ENCODE results near the gene UBE2E2.
"Not testable (repeated sequence)": the region's sequence is repeated elsewhere in the genome, so short reads cannot be mapped to it uniquely, and the experiment has no call there.

Gene UBE2E2

DNA sequence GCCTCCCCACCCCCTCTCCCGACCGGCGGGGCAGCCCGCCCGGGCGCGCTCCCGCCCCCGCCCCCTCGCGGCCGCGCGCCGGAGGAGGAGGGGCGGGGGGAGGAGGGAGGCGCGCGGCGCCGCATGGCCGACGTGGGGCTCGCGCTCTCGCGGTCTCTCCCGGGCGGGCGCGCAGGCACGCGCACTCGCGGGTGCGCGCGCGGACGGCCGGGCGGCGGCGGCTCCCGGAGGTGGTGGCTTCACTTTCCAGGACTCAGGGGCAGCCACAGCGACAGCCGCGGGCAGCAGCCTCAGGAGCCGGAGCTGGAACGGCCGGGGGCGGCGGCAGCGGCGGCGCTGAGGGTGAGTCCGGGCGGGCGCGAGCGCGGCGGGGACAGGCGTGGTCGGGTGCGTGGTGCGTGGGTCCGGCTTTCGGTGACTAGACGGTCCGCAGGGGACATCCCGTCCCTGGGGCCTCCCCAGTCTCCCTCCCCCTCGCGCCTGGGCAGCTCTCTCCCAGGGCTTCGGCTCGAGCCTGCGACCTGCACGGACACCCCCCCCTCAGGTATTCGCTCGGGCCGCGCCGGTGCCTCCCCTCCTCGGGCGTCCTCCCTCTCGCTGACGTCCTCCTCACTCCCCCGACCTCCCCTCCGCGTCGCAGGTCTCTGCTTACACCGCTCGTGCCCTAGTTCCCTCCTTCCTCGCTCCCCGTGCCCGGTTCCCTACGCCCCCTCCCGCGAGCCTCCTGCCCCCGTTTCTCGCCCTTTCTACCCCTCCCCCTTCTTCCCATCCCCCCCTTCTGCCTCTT is at the start of gene UBE2E2:
TSS of gene UBE2E2 (plus strand) at position 407 of the 787 bp plus-strand sequence.
- DNase-seq, result peak; percentile 27 to 46

DNA sequence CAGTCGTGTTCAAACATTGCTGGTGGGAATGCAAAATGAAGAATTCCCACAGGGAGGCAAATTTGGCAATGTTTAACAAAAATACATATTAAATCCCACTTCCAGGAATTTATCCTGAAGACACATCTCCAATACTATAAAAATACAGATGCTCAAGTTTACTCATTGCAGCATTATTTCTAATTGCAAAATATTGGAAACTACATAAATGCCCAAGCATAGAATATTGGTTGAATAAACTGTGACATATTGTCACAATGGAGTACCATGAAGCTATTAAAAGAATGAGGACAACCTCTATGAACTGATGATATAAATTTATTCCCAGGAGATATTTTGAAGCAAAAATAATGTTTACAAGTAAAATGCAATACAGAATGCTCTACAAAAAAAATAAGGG is 49.7 kb upstream of the UBE2E2 start:
- no peak for DNase-seq

DNA sequence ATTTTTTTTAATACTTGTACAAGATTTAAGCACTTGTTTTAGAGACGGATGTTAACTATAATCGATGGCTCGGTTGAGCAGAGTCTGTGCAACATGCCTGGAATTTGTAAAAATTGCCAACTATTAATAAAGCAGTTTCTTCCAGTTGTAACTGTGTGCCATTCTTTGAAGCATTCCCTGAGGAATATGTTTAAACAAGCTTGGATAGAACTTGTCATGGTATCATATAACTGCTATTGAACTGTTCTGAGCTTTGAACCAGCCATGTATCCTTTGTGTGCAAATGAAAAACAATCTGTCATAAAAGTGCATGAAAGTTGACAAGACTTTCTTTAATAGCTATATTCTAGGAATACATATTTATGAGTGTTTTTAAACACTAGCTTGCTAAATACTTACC is 45.8 kb upstream of the UBE2E2 start:
- no peak for DNase-seq

DNA sequence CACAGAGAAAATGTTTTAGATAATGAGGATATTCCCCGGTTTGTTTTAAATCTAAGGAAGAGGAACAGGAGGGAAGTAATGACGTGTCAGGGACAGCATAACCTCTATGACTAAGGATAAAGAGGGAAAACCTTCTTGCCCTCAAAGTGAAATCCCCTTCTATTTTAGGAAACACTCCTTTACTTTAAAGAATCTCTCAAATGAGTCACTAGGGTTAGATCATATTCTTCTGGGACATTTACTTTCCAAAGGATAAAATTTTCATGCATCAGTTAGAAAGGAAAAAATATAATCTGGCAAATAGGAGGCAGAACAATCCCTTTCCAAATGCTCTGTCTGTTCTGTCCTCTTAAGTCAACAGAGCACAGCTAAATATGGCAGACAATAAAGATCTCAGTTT is 43.2 kb upstream of the UBE2E2 start:
- DNase-seq, result no peak

DNA sequence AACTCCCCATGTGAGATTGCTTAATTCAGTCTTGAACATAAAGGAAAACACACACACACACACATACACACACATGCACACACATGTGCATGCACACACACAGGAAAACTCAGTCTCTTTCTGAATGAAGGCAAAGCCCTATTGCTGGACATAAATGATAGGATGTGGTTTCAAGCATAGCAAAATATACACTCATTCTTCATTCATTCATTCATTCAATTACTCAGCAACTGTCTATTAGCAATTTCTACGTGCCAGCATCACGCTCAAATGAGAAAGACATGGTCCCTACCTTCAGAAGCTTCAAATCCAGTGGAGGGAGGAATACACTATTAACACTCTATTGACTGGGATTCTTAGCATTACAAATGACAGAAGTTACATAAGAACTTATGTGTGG is 41.8 kb upstream of the UBE2E2 start:
- no peak for DNase-seq

DNA sequence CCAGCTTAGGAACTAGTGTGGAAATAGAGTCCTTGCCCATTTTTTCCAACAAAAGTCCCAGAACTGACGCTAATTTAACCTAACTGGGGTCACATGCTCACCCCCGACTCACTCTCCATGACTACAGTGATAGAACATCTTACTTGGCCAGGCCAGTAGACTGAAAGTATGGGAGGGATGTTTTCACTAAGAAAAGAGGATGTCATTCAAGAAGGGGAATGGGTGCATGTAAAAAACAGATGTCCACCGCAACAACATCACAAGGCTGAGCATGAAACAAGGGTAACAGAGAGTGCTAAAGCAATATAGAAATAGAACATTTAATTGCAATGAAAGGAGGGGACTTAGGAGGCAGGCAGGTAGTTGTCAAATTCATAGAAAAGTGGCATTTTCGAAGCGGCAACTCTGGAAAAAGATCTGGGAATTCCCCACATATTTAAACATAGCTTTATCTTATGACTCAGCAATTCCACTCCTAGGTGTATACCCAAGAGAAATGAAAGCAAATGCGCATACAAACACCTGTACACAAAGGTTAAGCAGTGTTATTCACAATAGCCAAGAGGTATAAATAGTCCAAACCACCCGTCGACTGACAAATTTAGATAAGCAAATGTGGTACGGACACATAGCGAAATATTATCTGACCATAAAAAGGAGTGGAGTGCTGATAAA is 41.1 kb upstream of the UBE2E2 start:
- DNase-seq, result no peak

DNA sequence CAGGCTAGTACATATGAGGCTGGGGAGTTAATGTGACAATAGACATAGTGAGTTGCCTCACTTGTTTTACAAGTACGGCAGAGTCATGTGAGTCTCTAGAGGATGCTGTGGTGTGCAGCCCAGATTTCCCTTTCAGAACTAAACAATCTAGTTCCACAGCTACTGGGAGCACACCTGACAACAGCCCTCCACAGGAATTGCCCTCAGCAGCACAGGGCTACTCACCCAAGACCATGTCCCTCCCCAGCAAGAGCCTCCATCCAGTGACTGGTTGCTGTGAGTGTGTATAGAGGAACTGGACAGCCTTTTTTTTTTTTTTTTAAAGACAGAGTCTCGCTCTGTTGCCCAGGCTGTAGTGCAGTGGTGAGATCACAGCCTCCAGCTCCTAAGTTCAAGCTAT is 40.2 kb upstream of the UBE2E2 start:
- no peak for DNase-seq

DNA sequence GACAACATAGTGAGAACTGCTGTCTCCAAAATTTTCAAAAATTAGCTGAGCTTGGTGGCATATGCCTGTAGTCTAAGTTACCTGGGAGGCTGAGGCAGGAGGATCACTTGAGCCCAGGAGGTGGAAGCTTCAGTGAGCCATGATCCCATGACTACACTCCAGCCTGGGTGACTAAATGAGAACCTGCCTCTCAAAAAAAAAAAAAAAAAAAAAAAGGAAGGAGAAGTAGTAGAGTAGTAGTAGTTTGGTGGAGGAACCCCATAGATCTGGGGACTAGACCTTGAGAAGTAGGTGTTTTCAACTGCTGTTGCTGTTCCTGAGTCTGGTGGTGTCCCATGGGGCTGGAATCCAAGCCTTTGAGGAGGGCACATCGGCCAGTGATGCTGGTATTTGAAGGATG is 38.4 kb upstream of the UBE2E2 start:
- no peak for DNase-seq

DNA sequence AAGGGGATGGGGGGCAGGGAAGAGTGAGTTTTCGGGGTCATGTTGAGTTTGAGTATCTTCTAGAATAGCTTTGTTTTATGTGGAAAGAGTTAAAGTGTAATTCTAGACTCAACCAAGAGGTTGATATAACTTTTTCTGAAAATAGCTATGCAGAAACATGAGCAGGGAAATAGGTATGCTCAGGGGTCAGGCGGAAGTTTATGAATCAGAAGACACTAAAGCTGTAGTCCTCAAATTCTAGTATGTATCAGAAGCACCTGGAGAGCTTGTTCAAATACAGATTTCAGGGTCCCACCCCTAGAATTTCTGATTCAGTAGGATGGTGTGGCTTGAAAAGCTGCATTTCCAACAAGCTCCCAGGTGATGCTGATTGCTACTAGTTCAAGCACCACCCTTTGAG is 37.6 kb upstream of the UBE2E2 start:
- no peak for DNase-seq

DNA sequence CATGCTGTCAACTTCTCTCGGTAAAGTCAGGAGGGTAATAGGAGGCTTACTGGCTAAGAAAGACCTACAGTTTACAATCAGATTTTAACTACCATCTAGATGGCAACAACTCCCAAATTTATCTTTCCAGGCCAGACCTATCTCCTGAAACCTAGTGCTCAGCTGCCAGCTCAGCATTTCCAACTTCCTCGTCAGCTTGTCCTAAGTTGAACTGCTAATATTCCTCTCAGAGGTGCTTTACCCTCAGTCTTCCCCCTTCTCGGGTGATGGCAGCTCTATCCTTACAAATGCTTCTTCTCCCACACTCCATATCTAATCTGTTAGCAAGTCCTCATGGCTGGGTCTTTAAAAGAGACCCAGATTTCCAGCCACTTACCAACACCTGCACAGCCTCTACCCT is 36.9 kb upstream of the UBE2E2 start:
- DNase-seq, result no peak

DNA sequence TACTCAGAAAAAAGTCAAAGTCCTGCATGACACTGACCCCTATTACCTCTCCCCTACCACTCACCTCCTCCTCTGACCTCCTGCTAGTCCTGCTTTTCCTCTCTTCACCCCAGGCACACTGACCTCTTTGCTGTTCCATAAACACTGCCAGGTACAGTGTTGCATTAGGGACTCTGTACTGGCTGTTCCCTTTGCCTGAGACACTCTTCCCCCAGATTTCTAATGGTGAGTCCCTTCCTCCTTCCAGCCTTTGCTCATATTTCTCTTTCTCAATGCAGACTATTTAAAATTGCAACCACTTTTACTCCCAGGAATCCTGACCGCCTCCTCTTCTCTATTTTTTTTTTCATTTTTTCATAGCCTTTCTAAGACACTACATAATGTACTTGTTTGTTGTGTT is 36.3 kb upstream of the UBE2E2 start:
- no peak for DNase-seq

DNA sequence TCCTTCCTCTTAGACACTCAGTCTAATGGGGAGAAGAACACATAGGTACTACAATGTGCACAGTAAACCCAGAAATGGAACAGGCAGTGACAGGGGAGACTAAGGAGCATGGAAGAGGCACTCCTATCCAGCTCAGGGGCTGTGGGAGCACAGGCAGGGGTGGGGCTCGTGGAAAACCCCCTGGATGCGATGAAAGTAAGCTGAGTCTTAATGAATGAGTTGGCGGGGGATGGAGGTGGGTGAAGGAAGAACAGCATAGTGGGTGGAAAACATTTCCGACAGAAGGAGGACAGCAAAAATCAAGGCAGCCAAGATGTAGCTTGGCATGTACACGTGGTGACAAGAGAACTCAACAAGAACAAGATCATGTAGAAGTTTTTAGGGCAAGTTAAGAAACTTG is 33.6 kb upstream of the UBE2E2 start:
- no peak for DNase-seq

DNA sequence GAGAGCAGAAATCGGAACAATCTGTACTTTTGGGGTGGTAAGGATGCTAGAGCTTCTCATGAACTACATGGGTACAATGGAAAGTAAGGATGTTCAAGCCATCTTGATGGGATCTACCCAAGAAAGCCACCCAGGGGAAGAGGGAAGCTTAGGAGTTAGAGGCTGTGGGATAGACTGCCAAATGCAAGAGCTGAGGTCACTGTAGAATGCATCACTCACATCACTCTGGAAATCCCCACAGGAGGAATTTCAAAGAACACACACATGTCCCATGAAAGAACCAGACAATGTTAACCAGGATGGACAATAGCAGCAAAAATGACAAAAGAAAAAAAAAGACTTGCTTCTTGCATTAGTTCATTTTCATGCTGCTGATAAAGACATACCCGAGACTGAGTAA is 32.8 kb upstream of the UBE2E2 start:
- no peak for DNase-seq

DNA sequence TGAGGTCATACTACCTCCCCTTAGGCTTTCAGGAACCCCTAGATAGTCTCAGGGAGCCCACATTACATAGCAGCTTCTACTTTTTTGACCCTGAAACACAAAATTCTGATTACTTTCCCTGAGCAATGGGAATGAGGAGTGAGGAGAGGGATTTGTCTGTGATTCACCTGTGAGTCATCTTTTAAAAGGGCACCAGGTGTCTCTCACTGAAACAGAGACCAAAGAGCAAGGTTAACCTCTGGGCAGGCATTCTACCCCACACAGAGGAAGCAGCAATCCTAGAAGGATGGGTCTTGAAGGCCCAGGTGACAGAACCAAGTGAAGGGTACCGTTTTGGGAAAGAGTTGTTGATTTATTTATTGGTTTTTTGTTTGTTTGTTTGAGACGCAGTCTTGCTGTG is 31.1 kb upstream of the UBE2E2 start:
- no peak for DNase-seq

DNA sequence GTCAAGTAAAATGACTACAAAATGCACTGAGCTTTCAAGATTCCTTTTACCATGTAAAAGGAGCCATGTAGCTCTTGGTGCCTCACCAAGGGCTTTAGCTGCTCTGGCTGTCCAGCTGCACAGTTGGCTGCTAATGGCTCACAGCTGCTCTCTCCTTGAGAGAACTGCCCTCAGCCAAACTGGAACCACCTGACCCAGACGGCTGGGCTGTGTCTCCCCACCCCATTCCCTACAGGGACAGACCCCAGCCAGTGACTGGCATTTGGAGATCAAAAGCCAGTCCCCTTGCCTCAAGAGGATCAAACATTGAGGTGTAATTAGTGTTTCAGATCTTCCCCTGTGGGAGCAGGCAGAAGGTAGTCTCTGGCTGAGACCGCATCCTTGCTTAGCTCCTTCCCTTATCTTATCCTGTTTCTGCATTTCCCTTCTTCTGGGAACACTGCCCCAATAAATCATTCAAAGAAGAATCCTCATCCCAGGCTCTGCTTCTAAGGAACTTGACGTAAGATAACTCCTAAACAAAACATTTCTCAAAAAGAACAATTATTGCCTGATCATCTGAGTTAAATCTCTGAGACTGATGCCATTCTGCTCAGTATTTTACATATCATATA is 28.6 kb upstream of the UBE2E2 start:
- no peak for DNase-seq

DNA sequence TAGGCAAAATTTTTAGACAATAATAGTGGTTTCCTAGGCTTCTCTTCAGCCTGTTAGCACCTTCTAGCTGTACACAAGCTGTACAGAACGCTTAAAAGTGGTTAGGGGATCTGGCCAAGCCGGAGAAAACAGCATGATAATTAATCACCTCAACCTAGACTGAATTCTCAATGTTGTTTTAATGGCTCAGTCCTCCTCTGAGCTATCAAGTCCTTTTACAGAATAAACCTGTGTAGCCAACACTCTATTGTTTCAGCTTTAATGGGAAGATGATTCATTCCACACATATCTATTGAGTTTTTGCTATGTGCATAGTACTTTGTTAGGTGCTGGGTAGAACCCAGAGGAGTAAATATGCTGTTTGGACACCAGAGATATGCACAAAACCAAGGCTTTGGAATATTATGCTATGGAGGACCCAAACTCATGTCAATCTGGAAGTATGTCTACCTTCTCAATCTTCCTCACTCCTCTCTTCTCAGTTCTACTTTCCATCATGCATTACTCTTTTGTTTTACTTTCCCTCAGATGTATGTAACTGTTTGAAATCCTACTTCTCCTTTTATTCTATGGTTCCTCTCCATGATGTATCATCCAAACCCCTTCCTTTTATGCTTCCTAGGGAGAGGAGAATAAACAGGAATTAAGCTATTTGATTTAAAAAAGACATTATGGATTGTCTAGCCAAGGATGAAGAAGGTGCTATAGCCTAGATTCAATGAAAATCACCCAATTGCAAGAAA is 27.6 kb upstream of the UBE2E2 start:
- no peak for DNase-seq

DNA sequence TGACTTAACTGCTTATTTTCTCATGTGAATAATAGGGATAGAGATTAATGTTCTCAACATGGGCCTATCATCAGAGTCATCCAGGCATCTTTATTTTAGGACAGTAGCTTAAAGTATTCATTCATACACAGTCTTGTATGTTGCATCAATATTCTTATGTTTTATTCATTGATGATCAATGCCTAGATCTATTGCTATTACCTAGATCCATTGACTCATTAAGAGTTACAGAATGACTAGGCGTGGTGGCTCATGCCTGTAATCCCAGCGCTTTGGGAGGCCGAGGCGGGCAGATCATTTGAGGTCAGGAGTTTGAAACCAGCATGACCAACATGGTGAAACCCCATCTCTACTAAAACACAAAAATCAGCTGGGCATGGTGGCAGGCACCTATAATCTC is 26.3 kb upstream of the UBE2E2 start:
- not testable (repeated sequence) for DNase-seq

DNA sequence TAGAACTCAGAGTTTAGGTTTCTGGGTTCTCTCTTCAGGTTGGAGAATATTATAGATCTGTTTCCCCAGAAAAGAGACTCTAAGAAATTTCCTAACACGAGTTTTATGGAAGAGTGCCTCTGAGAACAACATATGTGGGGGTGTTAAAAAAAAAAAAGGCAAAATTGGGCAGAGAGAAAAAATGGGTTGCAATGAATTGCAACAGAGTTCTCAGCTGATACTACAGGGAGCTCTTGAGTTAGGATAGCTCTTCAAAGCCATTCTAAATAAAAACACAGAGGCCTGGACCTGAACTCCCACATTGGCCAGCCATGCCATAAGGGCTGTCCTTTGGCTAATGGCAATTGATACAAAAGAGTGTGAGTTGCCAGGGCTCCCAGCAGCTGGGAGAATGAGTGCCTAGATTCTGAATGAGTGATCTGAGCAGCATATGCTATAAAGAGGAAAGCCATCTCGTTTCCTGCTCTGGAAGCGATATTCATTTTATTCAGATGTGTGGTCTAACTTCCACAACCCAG is 20.1 kb upstream of the UBE2E2 start:
- no peak for DNase-seq

DNA sequence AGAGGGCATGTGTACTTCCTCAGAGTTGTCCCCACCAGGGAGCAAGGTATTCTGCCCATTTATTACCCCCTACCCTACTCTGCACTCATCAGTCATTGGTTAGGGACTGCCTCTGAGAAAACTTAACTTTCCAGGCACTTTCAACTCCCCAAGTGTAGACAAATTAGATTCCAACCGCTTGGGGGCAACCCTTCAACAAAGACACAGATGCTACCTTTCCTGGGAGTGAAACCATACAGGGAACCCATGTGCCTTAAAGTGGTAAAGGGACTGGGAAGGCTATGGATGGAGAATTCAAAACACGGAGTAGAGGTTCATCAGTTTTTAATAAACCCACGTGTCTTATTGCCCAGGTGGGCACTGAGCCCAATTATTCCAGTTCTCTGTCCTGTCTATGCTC is 19.4 kb upstream of the UBE2E2 start:
- no peak for DNase-seq

DNA sequence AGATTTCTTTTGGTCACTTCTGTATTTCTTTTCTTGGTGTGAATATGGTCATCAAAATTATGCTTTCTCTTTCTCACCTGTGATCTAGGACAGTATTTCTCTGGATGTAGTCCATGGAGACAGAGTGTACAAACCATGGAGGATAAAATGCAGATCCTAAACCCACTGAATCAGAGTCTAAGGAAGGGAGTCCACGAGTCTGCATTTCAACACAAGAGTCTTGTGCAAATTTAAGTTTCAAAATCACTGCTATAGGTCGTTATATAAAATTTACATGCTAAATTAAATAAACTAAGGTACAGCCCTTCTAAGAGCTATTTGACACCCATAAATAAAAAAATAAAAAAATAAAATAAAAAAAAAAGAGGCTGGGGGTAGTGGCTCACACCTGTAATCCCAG is 17.3 kb upstream of the UBE2E2 start:
- no peak for DNase-seq

DNA sequence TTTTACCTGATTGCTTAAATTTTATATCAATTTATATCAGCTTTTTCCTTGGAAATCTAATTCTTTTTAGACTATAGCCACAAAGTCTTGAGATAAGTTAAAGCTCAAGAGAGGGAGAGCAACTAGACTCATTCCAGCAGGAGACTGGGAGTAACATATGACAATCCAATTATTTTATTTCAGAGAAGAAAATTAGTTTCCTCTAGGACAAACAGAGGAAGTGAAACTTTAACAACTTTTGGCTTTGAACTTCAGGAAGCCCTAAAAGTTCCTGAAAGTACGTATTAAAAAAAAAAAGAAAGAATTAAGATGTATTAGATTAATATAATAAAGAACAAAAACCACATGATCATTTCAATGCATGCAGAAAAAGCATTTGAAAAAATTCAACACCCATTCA is 13.9 kb upstream of the UBE2E2 start:
- no peak for DNase-seq

DNA sequence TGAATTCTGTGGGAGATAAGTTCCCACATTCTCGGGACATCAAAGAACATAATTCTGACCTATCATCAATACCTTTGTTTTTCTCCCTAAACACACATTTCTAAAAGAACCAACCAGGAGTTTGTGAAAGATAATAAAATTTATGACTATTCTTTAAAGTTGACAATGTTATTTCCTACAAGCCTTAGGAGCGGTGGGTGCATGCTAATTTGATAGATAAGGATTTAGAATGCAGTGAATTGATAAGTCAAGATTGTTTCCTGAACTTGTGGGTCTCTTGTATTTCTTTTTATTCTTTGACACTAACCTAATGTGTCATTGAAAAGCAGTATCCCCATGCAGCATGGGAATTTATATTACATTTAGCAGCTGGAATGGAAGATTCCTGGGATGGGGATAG is 10.3 kb upstream of the UBE2E2 start:
- no peak for DNase-seq

DNA sequence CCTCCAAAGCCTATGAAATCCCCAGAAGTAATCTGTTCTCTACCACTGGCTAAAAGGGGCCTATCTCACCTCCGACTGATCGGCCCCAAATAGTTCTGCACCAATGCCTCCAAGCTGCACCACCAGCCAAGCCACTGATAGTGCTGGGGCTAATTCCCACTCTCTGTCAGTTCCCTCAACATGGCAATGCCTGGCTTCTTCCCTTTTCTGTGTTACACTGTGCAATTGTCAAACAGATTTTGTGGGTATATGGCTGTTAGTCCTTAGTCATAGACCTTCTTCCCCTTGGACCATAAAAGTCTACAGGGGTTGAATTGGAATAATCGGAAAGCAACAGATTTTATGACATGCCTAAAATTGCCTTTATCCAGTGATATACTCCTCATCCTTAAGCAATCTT is 9.3 kb upstream of the UBE2E2 start:
- no peak for DNase-seq

Data from stimulated activated CD4-positive, alpha-beta T cell treated with anti-CD3 and anti-CD28 coated beads, Interleukin-2, amount 100 ng/mL, for 48 hours (primary cell).